Gastrocnemius medialis (tissue), 4 donors: Measurements from ENCODE around the gene PPIP5K2.

Source experiments
- CTCF ChIP-seq, 5 experiments: fragments of 450-650 bp in 3 of 5; fragments of 200-600 bp in 2 of 5; sonication (generic) in 2 of 5; IDR thresholded peaks in 4 of 5; conservative IDR thresholded peaks in 1 of 5; 1 replicate in 4 of 5; 2 replicates in 1 of 5; pipeline ENCODE4 v1.5.1; 2016 to 2019; ENCODE audit warnings: antibody characterized with exemption in 5 of 5, mild to moderate bottlenecking in 3 of 5, moderate library complexity in 3 of 5
- POLR2A ChIP-seq, 2 donors: fragments of 450-650 bp; IDR thresholded peaks; one replicate each; pipeline ENCODE4 v1.6.1; 2017; ENCODE audit warnings: antibody characterized with exemption in 2 of 2, mild to moderate bottlenecking in 2 of 2, moderate library complexity in 2 of 2

- TF ChIP-seq CTCF (IDR thresholded peaks at IDR 0.05 in 4 of 5, conservative IDR thresholded peaks at IDR 0.05 in 1 of 5) = no peak
- TF ChIP-seq POLR2A (IDR thresholded peaks at IDR 0.05) = no peak
Observed at GRCh38 chr5:103243665-103244064, 123.6 kb downstream of the PPIP5K2 start.
